NT2/D1 (cell line): ENCODE results near the gene PLXNA4.

Experiments used
- DNase-seq: peaks from one replicate; pipeline ENCODE4 v3.0.0-alpha.2; 2011; ENCODE audit warnings: low read depth, low spot score
- H3K27me3 ChIP-seq: 2 replicates; pipeline ENCODE4 v1.6.0; 2011; ENCODE audit warnings: mild to moderate bottlenecking; ENCODE audit not compliant: insufficient read length, insufficient read depth
- H3K36me3 ChIP-seq: 2 replicates; pipeline ENCODE4 v1.6.1; 2011; ENCODE audit warnings: mild to moderate bottlenecking, low read length, mixed read lengths; ENCODE audit not compliant: insufficient read depth, insufficient read length
- H3K4me1 ChIP-seq: 2 replicates; pipeline ENCODE4 v1.5.1; 2011; ENCODE audit not compliant: insufficient read depth, insufficient read length
- H3K4me3 ChIP-seq: 2 replicates; pipeline ENCODE4 v1.5.1; 2011; ENCODE audit warnings: low read depth; ENCODE audit not compliant: insufficient read length
- H3K9ac ChIP-seq: 2 replicates; pipeline ENCODE4 v1.6.0; 2011; ENCODE audit warnings: low read depth; ENCODE audit not compliant: insufficient read length
- H3K9me3 ChIP-seq: 2 replicates; pipeline ENCODE4 v1.5.1; 2011; ENCODE audit warnings: mild to moderate bottlenecking, low read length; ENCODE audit not compliant: insufficient read depth
- SUZ12 ChIP-seq: IDR thresholded peaks from 2 replicates; pipeline ENCODE4 v1.6.1; 2011; ENCODE audit not compliant: insufficient read length, insufficient read depth; ENCODE audit errors: extremely low read depth
- YY1 ChIP-seq: IDR thresholded peaks from 2 replicates; pipeline ENCODE4 v1.6.1; 2011; ENCODE audit not compliant: insufficient read length, insufficient read depth
- ZNF274 ChIP-seq: IDR thresholded peaks from 2 replicates; pipeline ENCODE4 v1.6.1; 2011; ENCODE audit warnings: mild to moderate bottlenecking, low read depth, low read length

PLXNA4 gene

GRCh38 chr7:132588596-132588995 is 12.3 kb upstream of the PLXNA4 start:
- no peak for TF ChIP-seq ZNF274
- no peak for TF ChIP-seq SUZ12
- no peak for TF ChIP-seq YY1
- no peaks in the 10 kb centered on the region for H3K4me1 ChIP-seq
- H3K27me3 ChIP-seq: no peaks in the 10 kb centered on the region
- H3K9ac ChIP-seq: no peak overlapping the region
- no peak for DNase-seq
- no peak overlapping the region for H3K4me3 ChIP-seq
- no peaks in the 10 kb centered on the region; the same call in 1 of the 2 replicates for H3K9me3 ChIP-seq
- no peaks in the 10 kb centered on the region for H3K36me3 ChIP-seq

GRCh38 chr7:132584796-132585494 is 8.7 kb upstream of the PLXNA4 start:
- no peak for DNase-seq
- H3K9ac ChIP-seq: no peak overlapping the region
- no peak overlapping the region for H3K4me3 ChIP-seq
- H3K9me3 ChIP-seq: no peaks in the 10 kb centered on the region
- H3K36me3 ChIP-seq: no peaks in the 10 kb centered on the region
- no peaks in the 10 kb centered on the region for H3K27me3 ChIP-seq
- H3K4me1 ChIP-seq: no peaks in the 10 kb centered on the region
- no peak for TF ChIP-seq SUZ12
- no peak for TF ChIP-seq ZNF274
- no peak for TF ChIP-seq YY1

- H3K9me3 ChIP-seq: no peaks in the 10 kb centered on the region
Observed at GRCh38 chr7:132581431-132581830, 5.2 kb upstream of the PLXNA4 start.

DNA sequence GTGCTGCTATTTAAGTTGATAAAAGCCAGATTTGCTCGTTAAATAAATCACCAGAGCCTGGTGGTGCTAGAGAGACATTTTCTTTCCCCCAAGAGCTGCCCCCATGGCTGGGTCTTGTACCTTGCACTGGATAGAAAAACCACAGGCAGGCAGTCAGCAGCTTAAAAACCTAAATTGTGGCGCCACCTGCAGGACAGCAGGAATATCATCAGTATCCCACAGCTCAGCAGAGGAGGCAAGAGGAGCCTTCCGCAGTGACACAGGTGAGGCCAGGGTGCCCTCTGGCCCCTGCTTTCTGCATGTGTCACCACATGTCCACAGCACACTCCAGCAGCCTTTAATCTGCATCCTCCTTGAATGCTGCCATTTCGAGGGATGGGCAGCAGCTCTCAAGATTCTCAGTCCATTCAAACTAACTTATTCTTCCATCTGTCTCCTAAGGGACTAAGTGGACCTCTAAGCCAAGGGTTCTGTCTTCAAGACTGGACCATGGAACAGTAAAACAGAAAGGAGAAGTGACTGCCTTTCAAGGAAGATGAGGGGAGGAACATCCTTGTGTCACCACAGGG is 4.5 kb upstream of the PLXNA4 start:
- no peaks in the 10 kb centered on the region for H3K9me3 ChIP-seq
- H3K9ac ChIP-seq: no peak overlapping the region
- no peaks in the 10 kb centered on the region for H3K36me3 ChIP-seq
- H3K4me1 ChIP-seq: peaks cover 2% of the 10 kb centered on the region
- no peak overlapping the region for H3K4me3 ChIP-seq
- no peak for TF ChIP-seq YY1
- TF ChIP-seq SUZ12: no peak
- no peak for TF ChIP-seq ZNF274
- H3K27me3 ChIP-seq: peaks cover 30% of the 10 kb centered on the region
- DNase-seq: peak; percentile 81

More at GRCh38 chr7:132581431-132581830, 5.2 kb upstream of the PLXNA4 start:
- H3K4me1 ChIP-seq: no peaks in the 10 kb centered on the region
- no peak overlapping the region for H3K4me3 ChIP-seq
- H3K27me3 ChIP-seq: peaks cover 24% of the 10 kb centered on the region
- no peaks in the 10 kb centered on the region for H3K36me3 ChIP-seq
- H3K9ac ChIP-seq: no peak overlapping the region
- DNase-seq: no peak
- TF ChIP-seq YY1 (no peak), SUZ12 (no peak), ZNF274 (no peak)

- peaks cover 2% of the 10 kb centered on the region for H3K4me1 ChIP-seq
- DNase-seq: no peak
- H3K36me3 ChIP-seq: no peaks in the 10 kb centered on the region
- no peaks in the 10 kb centered on the region for H3K9me3 ChIP-seq
- H3K4me3 ChIP-seq: no peak overlapping the region
- peaks cover 35% of the 10 kb centered on the region for H3K27me3 ChIP-seq
- H3K9ac ChIP-seq: no peak overlapping the region
- TF ChIP-seq ZNF274 (no peak), SUZ12 (no peak), YY1 (no peak)
Observed at GRCh38 chr7:132580277-132580676, 4.0 kb upstream of the PLXNA4 start.

DNA sequence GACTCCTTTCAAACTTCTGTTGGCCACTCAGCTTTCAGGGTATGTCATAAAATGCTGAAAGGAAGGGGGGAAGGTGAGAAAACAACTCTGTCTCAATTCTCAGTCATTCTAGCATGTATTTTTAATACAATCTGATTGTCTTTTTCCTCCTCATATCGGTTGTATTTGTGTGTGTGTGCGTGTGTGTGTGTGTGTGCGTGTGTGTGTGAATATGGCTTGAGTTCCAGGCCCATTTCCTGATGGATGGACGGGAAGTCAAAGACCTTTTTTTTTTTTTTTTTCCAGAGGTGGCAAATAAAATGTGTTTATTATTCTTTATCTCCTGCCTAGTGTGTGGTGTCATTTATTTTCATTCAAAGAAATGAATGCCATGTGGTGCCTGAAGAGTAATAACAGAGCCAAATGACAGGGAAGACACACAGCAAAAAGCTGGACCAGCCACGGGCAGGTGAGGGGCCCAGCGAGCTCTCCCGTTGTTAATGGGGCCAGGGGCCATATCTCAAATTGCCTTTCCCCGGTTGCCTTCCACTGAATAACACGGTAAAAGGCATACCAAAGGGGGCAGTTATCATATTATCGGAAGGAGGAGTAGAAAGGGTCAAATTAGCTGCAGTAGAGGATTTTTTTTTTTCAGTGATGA is 3.1 kb upstream of the PLXNA4 start:
- DNase-seq: no peak
- Histone ChIP-seq H3K9ac (no peak overlapping the region), H3K4me3 (no peak overlapping the region), H3K36me3 (no peaks in the 10 kb centered on the region), H3K9me3 (no peaks in the 10 kb centered on the region), H3K27me3 (peaks cover 44% of the 10 kb centered on the region), H3K4me1 (peaks cover 2% of the 10 kb centered on the region)
- TF ChIP-seq ZNF274: no peak
- TF ChIP-seq YY1: no peak
- TF ChIP-seq SUZ12: no peak

- Histone ChIP-seq H3K4me1 (peaks cover 2% of the 10 kb centered on the region), H3K27me3 (peaks cover 50% of the 10 kb centered on the region), H3K36me3 (no peaks in the 10 kb centered on the region), H3K9me3 (no peaks in the 10 kb centered on the region), H3K4me3 (no peak overlapping the region), H3K9ac (no peak overlapping the region)
- no peak for TF ChIP-seq SUZ12
- TF ChIP-seq YY1: no peak
- TF ChIP-seq ZNF274: no peak
- no peak for DNase-seq
Observed at GRCh38 chr7:132578826-132579225, 2.6 kb upstream of the PLXNA4 start.
